HG02973 (cell line): ENCODE measurements around the gene MRPL38.

Source experiments
- ATAC-seq: cut with Tn5 transposase; IDR thresholded peaks from one replicate; pipeline ENCODE4 v1.9.1; 2021; ENCODE audit warnings: moderate library complexity; ENCODE audit not compliant: unreplicated experiment

MRPL38 gene

GRCh38 chr17:75920045-75920560 is 15.4 kb upstream of the MRPL38 start:
- ATAC-seq = no peak

GRCh38 chr17:75919611-75920010 is 14.9 kb upstream of the MRPL38 start:
- no peak for ATAC-seq

DNA sequence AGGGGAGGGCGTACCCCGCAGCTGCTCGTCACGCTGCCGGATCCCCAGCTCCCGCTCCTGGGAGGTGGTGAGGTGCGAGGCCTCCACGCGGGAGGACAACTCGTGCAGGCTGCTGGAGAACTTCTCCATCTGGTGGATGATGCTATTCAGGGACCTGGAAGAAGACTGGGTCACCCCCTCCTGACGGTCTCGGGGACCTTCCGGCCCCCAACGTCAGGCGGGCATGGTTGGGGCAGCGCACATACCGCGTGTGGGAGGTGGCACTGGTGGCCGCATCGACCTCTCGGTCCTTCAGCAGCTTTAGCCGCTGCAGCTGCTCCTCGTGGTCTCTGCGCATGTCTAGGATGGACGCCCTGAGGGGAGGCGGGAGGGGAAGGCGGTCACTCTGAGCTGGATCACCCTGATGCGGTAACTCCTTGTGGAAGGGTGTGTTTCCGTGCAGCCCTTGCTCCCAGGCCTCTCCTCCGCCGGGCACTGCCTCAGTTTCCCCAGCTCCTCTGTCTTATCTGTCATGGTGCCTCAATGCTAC is 13.3 kb upstream of the MRPL38 start:
- no peak for ATAC-seq

GRCh38 chr17:75917141-75917916 is 12.6 kb upstream of the MRPL38 start:
- ATAC-seq = no peak

DNA sequence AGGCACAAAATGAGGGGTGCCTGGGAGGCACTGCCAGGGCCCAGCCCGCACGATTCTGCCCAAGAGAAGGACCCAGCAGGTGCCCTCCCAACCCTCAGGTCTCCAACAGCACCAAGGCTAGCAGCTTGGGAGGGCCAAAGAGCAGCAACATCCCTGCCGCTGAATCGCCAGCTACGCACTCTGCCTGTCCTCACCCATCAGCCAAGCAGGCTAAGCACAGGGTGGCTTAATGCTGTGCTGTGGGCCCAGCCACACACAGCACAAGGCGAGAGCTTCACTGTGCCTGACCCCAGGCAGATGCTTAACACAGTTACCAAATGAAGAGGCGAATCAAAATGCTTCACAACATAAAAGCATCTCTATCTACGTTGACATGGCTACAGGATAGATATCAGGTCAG is 10.6 kb upstream of the MRPL38 start:
- no peak for ATAC-seq

- ATAC-seq = no peak
These were observed 10.1 kb upstream of the MRPL38 start for GRCh38 chr17:75914643-75915267.

DNA sequence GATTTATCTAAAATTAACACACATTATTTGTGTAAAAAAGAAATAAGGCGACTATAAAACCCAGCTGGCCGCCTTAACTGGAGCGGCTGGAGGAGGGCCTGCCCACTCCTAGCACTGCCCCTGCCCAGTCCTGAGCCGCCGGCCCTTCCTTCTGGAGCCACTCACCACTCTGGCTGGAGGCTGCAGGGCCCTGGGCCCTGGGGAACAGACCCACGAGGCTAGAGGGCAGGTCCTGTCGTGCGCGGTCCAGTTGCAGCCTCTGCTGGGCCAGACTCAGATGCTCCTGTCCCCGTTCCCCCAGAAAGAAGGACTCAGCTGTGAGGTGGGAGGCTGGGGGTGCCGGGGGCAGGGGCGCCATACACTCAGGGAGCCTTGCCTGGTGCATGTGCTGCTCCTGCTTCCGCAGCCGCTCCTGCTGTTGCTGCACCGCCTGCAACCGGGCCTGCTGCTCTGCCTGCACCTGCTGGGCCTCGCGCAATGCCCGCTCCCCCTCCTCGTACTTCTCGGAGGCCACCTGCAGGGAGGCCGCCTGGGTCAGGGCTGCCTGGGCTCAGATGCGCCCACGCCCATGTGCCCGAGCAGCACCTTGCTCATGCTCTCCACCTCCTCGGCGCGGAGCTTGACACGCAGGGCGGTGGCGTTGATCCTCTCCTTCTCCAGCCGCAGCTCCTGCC is 9.0 kb upstream of the MRPL38 start:
- no peak for ATAC-seq

GRCh38 chr17:75910699-75911098 is 6.0 kb upstream of the MRPL38 start:
- no peak for ATAC-seq

- no peak for ATAC-seq
These were observed 5.2 kb upstream of the MRPL38 start for GRCh38 chr17:75909812-75910274.

GRCh38 chr17:75909051-75909811 is 4.5 kb upstream of the MRPL38 start:
- ATAC-seq = no peak

- no peak for ATAC-seq
These were observed 3.5 kb upstream of the MRPL38 start for GRCh38 chr17:75908201-75908600.

GRCh38 chr17:75906143-75906884 is 1.6 kb upstream of the MRPL38 start:
- no peak for ATAC-seq

GRCh38 chr17:75902406-75902805 is 2.3 kb downstream of the MRPL38 start:
- ATAC-seq = no peak

DNA sequence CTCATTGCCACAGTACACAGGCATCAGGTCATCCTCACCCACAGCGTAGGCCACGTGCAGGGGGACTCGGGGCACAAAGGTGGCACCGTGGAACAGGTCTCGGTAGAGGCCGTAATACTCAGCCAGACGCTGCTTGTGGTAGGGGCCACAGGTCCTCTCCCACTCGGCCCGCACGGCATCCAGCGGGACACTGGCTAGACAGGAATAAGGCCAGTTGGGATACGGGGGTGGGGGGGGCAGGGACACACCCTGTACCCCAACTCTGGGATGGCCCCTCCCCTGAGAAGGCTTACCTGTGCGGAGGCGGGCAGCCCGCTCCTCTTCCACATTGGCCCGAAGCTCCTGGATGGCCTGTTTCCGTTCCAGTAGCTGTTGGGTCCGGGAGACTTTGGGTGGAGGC is 3.0 kb downstream of the MRPL38 start:
- no peak for ATAC-seq

DNA sequence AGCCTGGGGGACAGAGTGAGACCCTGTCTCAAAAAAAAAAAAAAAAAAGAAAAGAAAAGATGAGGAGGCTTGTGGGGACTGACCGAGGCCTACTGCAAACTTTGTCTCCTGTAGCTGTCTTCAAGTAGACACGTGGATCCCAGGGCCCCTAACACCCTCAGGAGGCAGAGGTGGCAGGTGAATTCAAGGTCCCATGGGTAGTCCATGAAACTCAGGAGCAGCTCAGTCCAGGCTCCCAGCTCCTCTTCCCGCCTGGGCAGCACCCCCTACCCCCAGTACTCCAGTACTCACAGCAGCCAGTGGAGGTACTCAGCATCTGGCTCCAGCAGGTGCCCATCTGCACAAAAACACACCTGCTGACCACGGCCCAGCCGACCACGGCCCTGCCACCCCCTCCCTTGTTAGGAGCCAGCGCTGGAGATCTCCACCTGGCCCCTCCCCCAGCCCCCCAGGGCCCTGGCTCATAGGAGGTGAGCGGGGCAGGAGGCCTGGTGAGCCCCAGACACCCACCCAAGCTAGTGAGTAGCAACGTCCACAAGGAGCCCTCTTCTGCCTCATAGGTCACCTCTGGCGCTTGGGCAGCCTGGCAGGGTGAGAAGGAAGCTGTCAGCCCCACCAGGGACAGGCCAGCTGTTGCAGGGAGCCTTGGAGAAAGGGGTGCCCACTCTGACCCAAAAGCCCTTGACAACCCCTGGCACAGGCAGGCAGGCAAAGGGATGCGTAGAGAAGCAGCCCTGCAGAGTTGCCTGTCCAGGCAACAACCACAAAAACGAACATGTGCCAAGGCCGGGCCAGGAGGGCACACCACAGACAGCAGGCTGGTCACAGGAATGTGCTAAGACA is 3.8 kb downstream of the MRPL38 start:
- no peak for ATAC-seq

GRCh38 chr17:75899767-75900468 is 4.8 kb downstream of the MRPL38 start:
- no peak for ATAC-seq

GRCh38 chr17:75899353-75899752 is 5.3 kb downstream of the MRPL38 start:
- no peak for ATAC-seq

GRCh38 chr17:75898791-75899190 is 5.9 kb downstream of the MRPL38 start:
- no peak for ATAC-seq

- no peak for ATAC-seq
These were observed 6.6 kb downstream of the MRPL38 start for GRCh38 chr17:75898065-75898464.
